Heart right ventricle (tissue), 16 donors: Measurements from ENCODE around the gene RAD51B. TPM values are rescaled to one million over a fixed set of nuclear protein-coding genes. Genes with fewer than 3 reads are reported as not detected.
A peak's percentile ranks its signal among the peaks of the same experiment; 100 is the strongest.

Experiments used
- ATAC-seq, 8 donors: fragments of 200-7000 bp; cut with Tn5 transposase; one replicate each; pipeline ENCODE4 v1.9.1; 2020; ENCODE audit warnings: mild to moderate bottlenecking in 8 of 8, moderate library complexity in 8 of 8, moderate number of reproducible peaks in 1 of 8
- DNase-seq, 2 donors: peaks; one replicate each; pipeline ENCODE4 v3.0.0-alpha.2; 2020
- H3K27ac ChIP-seq, 10 donors: fragments of 200-600 bp; sonication (generic) in 2 of 10; one replicate each; pipeline versions ENCODE4 v1.5.0 to v1.8.0; 2020 to 2022; ENCODE audit warnings: mild to moderate bottlenecking in 3 of 10
- H3K27me3 ChIP-seq, 7 donors: fragments of 200-600 bp; one replicate each; pipeline ENCODE4 v1.8.0; 2021 to 2022; ENCODE audit warnings: mild to moderate bottlenecking in 2 of 7
- H3K36me3 ChIP-seq, 9 donors: fragments of 200-600 bp; sonication (generic) in 1 of 9; one replicate each; pipeline versions ENCODE4 v1.5.0 to v1.8.0; 2020 to 2022; ENCODE audit warnings: mild to moderate bottlenecking in 2 of 9
- H3K4me1 ChIP-seq, 9 donors: fragments of 200-600 bp; sonication (generic) in 1 of 9; one replicate each; pipeline versions ENCODE4 v1.5.0 to v1.8.0; 2020 to 2022; ENCODE audit warnings: mild to moderate bottlenecking in 4 of 9
- H3K4me3 ChIP-seq, 10 donors: fragments of 200-600 bp; sonication (generic) in 2 of 10; one replicate each; pipeline versions ENCODE4 v1.5.0 to v1.8.0; 2020 to 2022; ENCODE audit warnings: mild to moderate bottlenecking in 7 of 10, moderate library complexity in 2 of 10
- H3K9me3 ChIP-seq, 11 donors: fragments of 200-600 bp in 10 of 11; sonication (generic) in 2 of 11; one replicate each; pipeline versions ENCODE4 v1.5.0 to v1.8.0; 2013 to 2022; ENCODE audit warnings: mild to moderate bottlenecking in 2 of 11, control low read depth in 1 of 11, moderate library complexity in 1 of 11
- WGBS, 2 donors: extraction: QIAGEN DNeasy Blood & Tissue Kit; methylation state at CpG; one replicate each; pipeline ENCODE4 v1.1.7; 2013; ENCODE audit warnings: inconsistent platforms in 1 of 2; 5-methylcytosine and 5-hydroxymethylcytosine counted together
- intact Hi-C, 10 donors: fragments of 100-400 bp; cut with DNase I; formaldehyde crosslinking; loops; one replicate each; pipeline versions ENCODE4 v1.11.1 to v1.14.2; 2022
- polyA plus RNA-seq, 2 donors: library from polyadenylated mRNA; stranded (reverse); fragments of 200-250 nt; gene quantifications; one replicate each; pipeline ENCODE4 v1.2.3, GENCODE V29; 2013
- total RNA-seq, 10 donors: library from RNA; stranded (reverse); fragmentation: NEBNext Ultra II Directional in 3 of 10; extraction: Animal tissue kit (Norgen Biotek cat#: 25700) in 3 of 10; gene quantifications; one replicate each; pipeline versions ENCODE4 v1.2.1 to v1.2.4, GENCODE V29; 2021 to 2023
- TF ChIP-seq, protein P1 (sequence below), 9 donors: fragments of 200-600 bp; sonication (generic) in 2 of 9; IDR thresholded peaks; one replicate each; pipeline versions ENCODE4 v1.5.0 to v1.8.0; 2021 to 2022; ENCODE audit warnings: antibody characterized with exemption in 9 of 9, mild to moderate bottlenecking in 5 of 9, moderate library complexity in 1 of 9
- donor health status: Arrhythmogenic right ventricular cardiomyopathy.
- donor health status: ischemic (EF 13 %, LVEDD 7.1; RV severe dilation, severe dysfunction).
- donor health status: healthy with polysubstance abuse.
- donor health status: DM: no; HTN: yes; CAD: no.
- donor health status: DM: no; HTN: no; CAD: no.
- donor health status: ischemic (EF 25% LVEDD 6.9; RV normal size, moderate dysfunction).
- donor health status: ischemic (EF 25% LVEDD 5.7; RV mildly dilated, moderate dysfunction).
- donor health status: healthy.
- donor health status: DM: yes; HTN: yes; CAD: no.
- donor health status: Ischemic cardiomyopathy.
- donor health status: ischemic (EF 35%, LVEDD 5.7; RV mildly dilated, moderate dysfunction).
- donor health status: nonischemic (EF 11% LVEDD 7.7; RV severe dilation, severe dysfunction).
- donor health status: DM: yes; HTN: yes; CAD: no.
- donor health status: PGD.
- donor health status: ischemic (EF 29% LVEDD 5.4; RV normal size, mild dysfunction).
- donor health status: nonischemic (EF 23%, LVEDD 6.1; RV moderate dilation, normal function).

The RAD51B gene
- total and polyA plus RNA-seq, 12 donors = 0.88 to 8.6 (median 3.5) TPM

DNA sequence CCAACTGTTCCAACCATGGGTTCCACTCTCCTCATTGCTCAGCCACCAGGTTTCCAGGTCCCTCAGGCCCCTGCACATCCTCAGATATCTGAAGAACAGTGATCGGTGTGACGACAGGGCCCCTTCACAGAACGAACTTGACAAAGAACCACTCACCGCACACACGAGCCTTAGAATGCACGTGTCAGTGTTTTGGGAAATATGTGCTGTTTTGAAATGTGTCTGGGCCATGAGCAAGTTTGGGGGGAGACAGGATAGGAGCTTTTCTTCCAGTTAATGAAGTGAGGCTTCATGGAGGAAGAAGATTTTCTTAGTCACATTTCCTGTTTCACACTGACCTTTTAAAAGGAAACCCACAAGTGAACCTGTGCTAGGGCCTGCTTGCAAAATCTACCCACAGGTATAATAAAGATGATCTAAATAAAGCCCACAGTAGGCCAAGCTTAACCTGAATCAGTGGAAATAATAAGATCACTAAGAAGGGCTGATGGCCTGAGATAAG, 914.7 kb downstream of the RAD51B start:
- Histone ChIP-seq H3K4me3 (no peak overlapping the region), H3K9me3 (no peaks in the 10 kb centered on the region), H3K27me3 (peaks cover 0 to 7% (median 0%) of the 10 kb centered on the region in 7 donors), H3K36me3 (no peaks in the 10 kb centered on the region), H3K4me1 (peaks cover 12 to 77% (median 66%) of the 10 kb centered on the region in 9 donors), H3K27ac (peak overlapping the region in 4 of 10 donors; percentile 5 to 91 (median 60))
- DNase-seq (no peak), ATAC-seq (peak in 2 of 8 donors; percentile 3)
- intact Hi-C loops = loop anchor here in 3 of 10 donors (5.0 kb wide), 3 partner anchors 48 to 58 kb away; partner anchors contain the start of gene ZFP36L1 (in 1 of the 3)
- WGBS, 2 donors = 78 to 85% methylated on average over 6 of the region's 6 CpGs
- TF ChIP-seq, protein P1, sequence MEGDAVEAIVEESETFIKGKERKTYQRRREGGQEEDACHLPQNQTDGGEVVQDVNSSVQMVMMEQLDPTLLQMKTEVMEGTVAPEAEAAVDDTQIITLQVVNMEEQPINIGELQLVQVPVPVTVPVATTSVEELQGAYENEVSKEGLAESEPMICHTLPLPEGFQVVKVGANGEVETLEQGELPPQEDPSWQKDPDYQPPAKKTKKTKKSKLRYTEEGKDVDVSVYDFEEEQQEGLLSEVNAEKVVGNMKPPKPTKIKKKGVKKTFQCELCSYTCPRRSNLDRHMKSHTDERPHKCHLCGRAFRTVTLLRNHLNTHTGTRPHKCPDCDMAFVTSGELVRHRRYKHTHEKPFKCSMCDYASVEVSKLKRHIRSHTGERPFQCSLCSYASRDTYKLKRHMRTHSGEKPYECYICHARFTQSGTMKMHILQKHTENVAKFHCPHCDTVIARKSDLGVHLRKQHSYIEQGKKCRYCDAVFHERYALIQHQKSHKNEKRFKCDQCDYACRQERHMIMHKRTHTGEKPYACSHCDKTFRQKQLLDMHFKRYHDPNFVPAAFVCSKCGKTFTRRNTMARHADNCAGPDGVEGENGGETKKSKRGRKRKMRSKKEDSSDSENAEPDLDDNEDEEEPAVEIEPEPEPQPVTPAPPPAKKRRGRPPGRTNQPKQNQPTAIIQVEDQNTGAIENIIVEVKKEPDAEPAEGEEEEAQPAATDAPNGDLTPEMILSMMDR (IDR thresholded peaks at IDR 0.05) = no peak

DNA sequence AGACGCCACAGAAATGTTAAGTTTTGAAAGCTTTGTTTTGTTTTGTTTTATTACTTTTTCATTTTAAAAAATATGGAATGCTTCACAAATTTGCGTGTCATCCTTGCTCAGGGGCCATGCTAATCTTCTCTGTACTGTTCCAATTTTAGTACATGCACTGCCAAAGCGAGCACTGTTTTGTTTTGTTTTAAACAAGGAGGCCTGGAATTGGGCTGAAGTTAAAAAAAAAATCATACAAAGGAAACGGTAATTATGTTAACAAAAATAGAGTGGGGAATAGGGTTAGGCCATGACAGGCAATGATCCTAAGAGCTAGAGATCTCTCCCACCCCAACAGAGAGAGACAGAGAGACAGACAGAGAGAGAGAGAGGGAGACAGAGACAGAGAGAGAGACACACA, 916.3 kb downstream of the RAD51B start:
- Histone ChIP-seq H3K27ac (peak overlapping the region; percentile 40 to 91 (median 72)), H3K4me3 (no peak overlapping the region), H3K4me1 (peaks cover 11 to 64% (median 50%) of the 10 kb centered on the region in 9 donors), H3K36me3 (no peaks in the 10 kb centered on the region), H3K9me3 (peaks cover 0 to 2% (median 0%) of the 10 kb centered on the region in 11 donors), H3K27me3 (peaks cover 0 to 11% (median 0%) of the 10 kb centered on the region in 7 donors)
- DNase-seq = no peak
- ATAC-seq = peak in 6 of 8 donors; percentile 21 to 49 (median 37)
- TF ChIP-seq, protein P1 (IDR thresholded peaks at IDR 0.05) = no peak
- 44% methylated on average over 4 of the region's 4 CpGs for WGBS, 2 donors
- intact Hi-C loops = no loop called here

DNA sequence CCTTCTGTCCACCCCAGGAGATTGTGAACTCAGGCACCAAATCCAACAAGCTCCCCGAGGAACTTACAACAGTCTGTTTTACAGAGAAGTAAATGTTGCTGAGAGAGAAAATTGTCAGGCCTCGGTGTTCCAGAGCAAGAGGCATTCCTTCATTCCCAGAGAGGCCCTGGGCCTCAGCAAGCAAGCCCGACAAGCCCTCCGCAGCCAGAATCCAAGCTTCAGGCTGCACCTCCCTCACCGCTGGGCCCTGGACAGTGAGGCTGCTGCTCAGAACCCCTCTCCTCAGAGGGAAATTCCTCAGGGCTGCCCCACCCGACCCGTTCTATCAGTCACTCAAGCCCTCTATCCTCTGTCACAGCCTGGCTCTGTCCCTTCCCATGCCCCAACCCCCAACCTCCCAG, 916.9 kb downstream of the RAD51B start:
- peaks cover 5 to 64% (median 44%) of the 10 kb centered on the region in 9 donors for H3K4me1 ChIP-seq
- TF ChIP-seq, protein P1 (IDR thresholded peaks at IDR 0.05) = no peak
- H3K27ac ChIP-seq = peak overlapping the region; percentile 16 to 91 (median 72)
- ATAC-seq (peak in 7 of 8 donors; percentile 10 to 62 (median 45)), DNase-seq (no peak)
- H3K4me3 ChIP-seq = no peak overlapping the region
- intact Hi-C loops = no loop called here
- 50 to 51% methylated on average over 7 of the region's 7 CpGs for WGBS, 2 donors
- peaks cover 0 to 7% (median 0%) of the 10 kb centered on the region in 11 donors for H3K9me3 ChIP-seq
- peaks cover 0 to 11% (median 0%) of the 10 kb centered on the region in 7 donors for H3K27me3 ChIP-seq
- H3K36me3 ChIP-seq = no peaks in the 10 kb centered on the region

DNA sequence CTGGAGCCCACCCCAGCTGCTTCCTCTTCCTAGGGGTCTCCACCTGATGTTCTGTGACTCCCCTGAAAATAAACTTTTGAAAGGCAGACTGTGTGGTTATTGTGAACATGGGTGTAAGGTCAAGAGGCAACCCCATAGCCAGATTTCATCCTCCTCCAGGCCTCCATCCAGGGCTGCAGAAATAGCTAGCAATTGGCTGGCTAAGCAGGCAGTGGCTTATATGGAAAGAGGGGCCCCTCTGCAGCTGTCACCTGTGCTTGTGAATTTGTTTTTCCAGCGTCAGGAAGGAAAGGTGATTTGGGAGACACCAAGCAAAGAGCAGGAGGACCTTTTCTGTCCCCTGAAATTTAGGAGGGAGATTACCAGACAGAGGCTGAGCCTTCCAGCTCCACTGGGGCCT, 917.5 kb downstream of the RAD51B start:
- DNase-seq = no peak
- Histone ChIP-seq H3K27me3 (peaks cover 0 to 11% (median 0%) of the 10 kb centered on the region in 7 donors), H3K4me3 (no peak overlapping the region), H3K9me3 (peaks cover 0 to 7% (median 0%) of the 10 kb centered on the region in 11 donors), H3K4me1 (peaks cover 5 to 65% (median 38%) of the 10 kb centered on the region in 9 donors), H3K27ac (peak overlapping the region; percentile 16 to 91 (median 72)), H3K36me3 (no peaks in the 10 kb centered on the region)
- TF ChIP-seq, protein P1 (IDR thresholded peaks at IDR 0.05) = no peak
- intact Hi-C loops = no loop called here
- ATAC-seq = peak in 1 of 8 donors; percentile 4
- 67 to 95% methylated on average over 1 of the region's 1 CpG for WGBS, 2 donors
